SH-SY5Y (cell line): ENCODE data around the gene ZNF654.

Source experiments
- GATA2 ChIP-seq: IDR thresholded peaks from 2 replicates; pipeline ENCODE4 v1.6.1; 2011; ENCODE audit warnings: mild to moderate bottlenecking, low read depth, low read length
- GATA3 ChIP-seq: IDR thresholded peaks from 2 replicates; pipeline ENCODE4 v1.6.1; 2011; ENCODE audit warnings: low read depth, mild to moderate bottlenecking, low read length, moderate library complexity

DNA sequence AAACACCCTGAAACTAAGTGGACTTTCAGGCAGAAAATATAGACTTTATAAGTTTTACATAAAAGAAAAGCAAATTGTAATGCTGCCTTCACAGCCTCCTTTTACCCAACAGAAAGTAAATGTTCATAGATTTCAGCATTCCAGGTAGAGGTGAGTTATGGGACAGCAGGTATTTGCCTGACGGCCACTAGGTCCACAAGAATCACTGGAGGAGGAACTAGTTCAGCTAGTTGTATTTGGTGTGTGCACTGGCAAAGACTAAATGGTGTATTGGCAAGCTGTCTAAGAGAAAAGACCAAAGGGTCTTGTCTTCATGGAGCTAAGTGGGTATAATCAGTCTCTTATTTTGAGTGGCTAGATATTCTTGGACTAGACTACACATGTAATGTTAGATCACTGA, 34.2 kb downstream of the ZNF654 start:
- TF ChIP-seq GATA2 = no peak
- TF ChIP-seq GATA3 = no peak
